AG04449 (cell line): Measurements from ENCODE around the gene TUT1.
"Not testable (repeated sequence)": the region's sequence is repeated elsewhere in the genome, so short reads cannot be mapped to it uniquely, and the experiment has no call there.

Experiments used
- CTCF ChIA-PET: fragments of 350-600 bp; formaldehyde crosslinking; extraction: SDS; loops from one replicate; lab custom pipeline; 2021; ENCODE audit warnings: antibody characterized with exemption; lab: Yijun Ruan, JAX
- POLR2A ChIA-PET: fragments of 400-600, 350-600 bp; formaldehyde crosslinking; extraction: SDS; loops from one replicate; lab custom pipeline; 2020; ENCODE audit warnings: antibody characterized with exemption, inconsistent platforms; lab: Yijun Ruan, JAX
- DNase-seq: peaks from one replicate; pipeline ENCODE4 v3.0.0-alpha.2; 2010; ENCODE audit warnings: low read depth, low spot score
- H3K4me3 ChIP-seq: 2 replicates; pipeline ENCODE4 v1.5.1; 2011; ENCODE audit warnings: low read depth, mild to moderate bottlenecking, control low read depth, low read length
- TF ChIP-seq, protein P1 (sequence below): IDR thresholded peaks from one replicate; pipeline ENCODE4 v1.5.1; 2011; ENCODE audit warnings: mild to moderate bottlenecking, moderate library complexity, low read length, control low read depth, inconsistent platforms; ENCODE audit not compliant: insufficient read depth; ENCODE audit errors: missing control alignments

Gene TUT1

DNA sequence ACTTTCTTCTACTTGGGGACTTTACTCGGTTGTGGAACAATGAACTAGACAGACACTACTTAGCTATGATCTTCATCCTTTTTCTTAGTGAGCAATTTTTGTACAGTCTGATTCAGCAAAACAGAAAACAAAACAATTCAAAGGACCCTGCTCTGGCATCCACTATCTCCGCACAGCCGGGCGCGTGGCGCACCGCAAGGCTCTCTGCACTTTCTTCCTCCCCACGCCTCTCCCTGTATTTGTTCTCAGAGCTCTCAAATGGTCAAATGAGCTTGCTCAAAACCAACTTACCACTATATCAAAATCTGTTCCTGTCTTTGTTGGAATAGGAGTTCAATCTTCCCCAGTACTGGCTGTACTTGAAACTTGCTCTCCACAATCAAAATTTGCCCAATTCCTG, 25.1 kb downstream of the TUT1 start:
- TF ChIP-seq, protein P1, sequence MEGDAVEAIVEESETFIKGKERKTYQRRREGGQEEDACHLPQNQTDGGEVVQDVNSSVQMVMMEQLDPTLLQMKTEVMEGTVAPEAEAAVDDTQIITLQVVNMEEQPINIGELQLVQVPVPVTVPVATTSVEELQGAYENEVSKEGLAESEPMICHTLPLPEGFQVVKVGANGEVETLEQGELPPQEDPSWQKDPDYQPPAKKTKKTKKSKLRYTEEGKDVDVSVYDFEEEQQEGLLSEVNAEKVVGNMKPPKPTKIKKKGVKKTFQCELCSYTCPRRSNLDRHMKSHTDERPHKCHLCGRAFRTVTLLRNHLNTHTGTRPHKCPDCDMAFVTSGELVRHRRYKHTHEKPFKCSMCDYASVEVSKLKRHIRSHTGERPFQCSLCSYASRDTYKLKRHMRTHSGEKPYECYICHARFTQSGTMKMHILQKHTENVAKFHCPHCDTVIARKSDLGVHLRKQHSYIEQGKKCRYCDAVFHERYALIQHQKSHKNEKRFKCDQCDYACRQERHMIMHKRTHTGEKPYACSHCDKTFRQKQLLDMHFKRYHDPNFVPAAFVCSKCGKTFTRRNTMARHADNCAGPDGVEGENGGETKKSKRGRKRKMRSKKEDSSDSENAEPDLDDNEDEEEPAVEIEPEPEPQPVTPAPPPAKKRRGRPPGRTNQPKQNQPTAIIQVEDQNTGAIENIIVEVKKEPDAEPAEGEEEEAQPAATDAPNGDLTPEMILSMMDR: no peak
- no peak overlapping the region for H3K4me3 ChIP-seq
- no peak for DNase-seq
- ChIA-PET CTCF (interaction anchor here (1.0 to 19.1 kb wide), 6 partner anchors 8 to 175 kb away, joined by 3 to 337 read pairs (median 6); partner anchors contain the start of gene SCGB1A1), POLR2A (interaction anchor here (1.3 kb wide), 1 partner anchor 26 kb away, joined by 3 read pairs; the partner anchor contains the start of gene TUT1)

DNA sequence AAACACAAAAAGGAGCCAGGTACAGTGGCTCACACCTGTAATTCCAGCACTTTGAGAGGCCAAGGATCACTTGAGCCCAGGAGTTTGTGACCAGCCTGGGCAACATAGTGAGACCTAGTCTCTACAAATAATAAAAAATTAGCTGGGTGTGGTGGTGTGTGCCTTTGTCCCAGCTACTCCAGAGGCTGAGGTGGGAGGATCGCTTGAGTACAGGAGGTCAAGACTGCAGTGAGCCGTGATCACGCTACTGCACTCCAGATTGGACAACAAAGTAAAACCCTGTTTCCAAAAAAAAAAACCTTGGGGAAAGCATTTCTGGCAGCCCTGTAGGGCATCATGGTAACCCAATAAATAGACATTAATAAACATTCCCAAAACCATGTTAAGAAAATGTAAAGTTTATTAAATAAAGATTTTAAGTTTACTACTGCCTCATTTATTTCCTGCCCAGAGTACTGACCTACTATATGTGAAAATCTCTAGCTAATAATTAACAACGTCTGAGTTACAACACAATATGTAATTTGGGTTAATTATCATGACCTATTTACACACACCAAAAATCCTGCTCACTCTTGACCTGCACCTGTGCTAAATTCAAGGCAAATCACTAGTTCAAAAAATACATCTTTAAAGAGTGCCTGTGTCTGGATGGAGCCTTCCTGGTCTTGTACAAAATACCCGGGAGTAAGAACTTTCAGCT, 26.1 kb downstream of the TUT1 start:
- TF ChIP-seq, protein P1: no peak
- DNase-seq: no peak
- CTCF ChIA-PET: interaction anchor here (1.0 to 19.1 kb wide), 6 partner anchors 9 to 174 kb away, joined by 3 to 337 read pairs (median 6); partner anchors contain the start of gene SCGB1A1
- POLR2A ChIA-PET: interaction anchor here (0.7 to 3.2 kb wide), 5 partner anchors 8 to 167 kb away, joined by 3 to 10 read pairs (median 7); partner anchors contain the start of genes EEF1G and TUT1
- H3K4me3 ChIP-seq: no peak overlapping the region

DNA sequence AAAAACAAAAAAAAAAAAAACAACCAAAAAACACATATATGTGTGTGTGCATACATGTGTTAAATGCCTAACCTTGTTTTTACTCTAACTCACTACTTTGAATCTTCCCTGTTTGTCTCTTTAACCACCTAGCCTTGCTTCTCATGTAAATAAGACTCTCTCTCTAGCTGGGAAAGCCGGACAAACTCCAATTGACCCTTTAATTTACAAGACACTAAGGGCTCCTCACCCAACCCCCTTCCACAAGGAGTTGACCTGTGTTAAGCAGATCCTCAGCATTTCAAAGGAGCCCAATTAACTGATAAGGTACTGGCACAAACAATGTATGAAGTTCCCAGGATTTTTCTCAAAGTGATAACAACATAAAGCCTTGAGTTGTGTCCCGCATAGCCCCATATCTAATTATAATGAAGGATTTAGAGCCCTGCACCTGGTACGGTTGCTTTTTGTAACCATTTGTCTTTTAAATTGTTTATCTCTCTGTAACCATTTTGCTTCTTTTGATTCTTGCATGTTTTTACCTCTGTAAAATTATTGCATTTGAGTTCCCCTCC, 29.6 kb downstream of the TUT1 start:
- not testable (repeated sequence) for DNase-seq, H3K4me3 ChIP-seq
- POLR2A ChIA-PET: interaction anchor here (1.7 to 1.9 kb wide), 3 partner anchors 12 to 161 kb away, joined by 5 to 9 read pairs (median 6); partner anchors contain the start of genes C11orf98, CSKMT and EEF1G
- CTCF ChIA-PET: interaction anchor here (0.9 to 19.1 kb wide), 11 partner anchors 9 to 168 kb away, joined by 3 to 337 read pairs (median 7); partner anchors contain the start of genes AHNAK, EEF1G and SCGB1A1

DNA sequence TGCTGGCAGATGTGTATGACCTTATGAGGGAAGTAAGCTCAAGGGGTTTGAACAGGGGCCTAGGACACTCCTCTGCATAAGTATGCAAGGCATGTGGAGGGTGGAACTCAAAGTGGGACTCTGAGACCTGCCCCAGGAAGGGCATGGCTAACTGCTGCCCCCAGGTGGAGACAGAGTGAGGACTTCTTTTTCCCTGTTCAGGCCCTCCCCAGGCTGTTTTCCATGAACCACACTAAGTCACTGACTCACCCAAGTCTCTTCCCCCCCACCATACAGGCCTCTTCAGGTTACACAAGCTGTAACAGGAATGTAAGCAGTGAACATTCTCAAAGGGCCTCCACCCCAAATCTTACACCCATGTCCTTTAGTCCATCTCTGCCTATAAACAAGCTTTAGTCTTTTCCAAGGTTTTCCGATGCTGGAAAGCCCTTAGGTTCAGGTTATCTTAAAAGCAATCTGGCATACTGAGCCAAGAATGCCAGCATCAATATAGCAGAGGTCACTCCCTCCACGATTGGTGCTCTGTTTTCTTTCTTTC, 30.7 kb downstream of the TUT1 start:
- peak; percentile 92 for DNase-seq
- CTCF ChIA-PET: interaction anchor here (0.6 to 19.1 kb wide), 35 partner anchors 9 to 321 kb away, joined by 3 to 337 read pairs (median 4); partner anchors contain the start of genes AHNAK, C11orf98, CSKMT and EEF1G
- no peak overlapping the region for H3K4me3 ChIP-seq
- POLR2A ChIA-PET: interaction anchor here (0.5 to 5.0 kb wide), 19 partner anchors 9 to 410 kb away, joined by 3 to 55 read pairs (median 5); partner anchors contain the start of genes AHNAK, C11orf98, CSKMT and EEF1G
- TF ChIP-seq, protein P1: peak; percentile 88

DNA sequence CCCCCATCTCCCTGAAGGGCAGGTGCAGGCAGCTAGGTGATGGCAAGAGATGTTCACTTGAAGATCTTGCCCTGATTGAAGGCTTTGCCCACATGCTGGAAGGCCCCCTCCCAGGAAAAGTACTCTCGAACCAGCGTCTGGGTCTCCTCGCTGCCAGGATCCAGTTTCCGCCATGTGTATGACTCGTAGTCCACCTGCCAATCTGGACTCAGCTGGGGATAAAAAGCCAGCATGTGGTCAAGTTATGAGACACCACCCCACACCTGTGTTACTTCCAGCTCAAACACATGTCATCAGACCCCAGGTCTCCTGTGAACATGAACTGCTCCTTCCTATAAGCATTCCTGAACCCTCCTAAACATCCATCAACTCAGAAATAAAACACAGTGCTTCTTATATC, 31.7 kb downstream of the TUT1 start:
- POLR2A ChIA-PET: interaction anchor here (1.0 to 5.0 kb wide), 5 partner anchors 14 to 164 kb away, joined by 3 to 55 read pairs (median 9); partner anchors contain the start of gene EEF1G
- H3K4me3 ChIP-seq, DNase-seq: not testable (repeated sequence)
- CTCF ChIA-PET: interaction anchor here (0.5 to 19.1 kb wide), 15 partner anchors 8 to 322 kb away, joined by 3 to 337 read pairs (median 7); partner anchors contain the start of genes AHNAK, C11orf98, CSKMT and LBHD1

DNA sequence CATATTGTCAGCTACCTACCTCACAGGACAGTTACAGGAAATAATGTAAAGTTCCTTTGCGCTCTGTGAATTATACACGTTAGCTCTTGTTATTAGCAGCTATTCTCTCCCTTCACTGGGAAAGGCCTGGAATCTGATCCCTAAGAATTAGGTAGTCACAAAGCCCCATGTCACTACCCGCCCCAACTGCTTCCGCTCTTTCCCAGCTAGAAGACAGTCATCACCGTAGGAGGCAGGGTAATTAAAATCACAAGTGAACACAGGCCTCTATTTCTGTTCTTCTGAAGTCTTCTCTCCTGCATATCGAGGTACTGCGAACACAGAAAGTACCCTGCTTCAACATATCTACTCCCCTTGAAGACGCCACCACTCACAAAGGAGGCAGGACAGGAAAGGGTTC, 32.1 kb downstream of the TUT1 start:
- no peak for DNase-seq
- ChIA-PET CTCF (interaction anchor here (0.5 to 19.1 kb wide), 8 partner anchors 8 to 166 kb away, joined by 3 to 337 read pairs (median 42); partner anchors contain the start of genes AHNAK and SCGB1A1), POLR2A (interaction anchor here (2.9 to 5.0 kb wide), 2 partner anchors 15 to 164 kb away, joined by 12 to 55 read pairs; no protein-coding TSS in a partner anchor)
- H3K4me3 ChIP-seq: no peak overlapping the region
- TF ChIP-seq, protein P1: no peak
